COLO668 (cell line): Measurements from ENCODE around the gene KRT82.
"Not testable (repeated sequence)": the region's sequence is repeated elsewhere in the genome, so short reads cannot be mapped to it uniquely, and the experiment has no call there.

Source experiments
- DNase-seq: peaks from one replicate; lab custom pipeline; 2025; ENCODE audit not compliant: unreplicated experiment; lab: John Stamatoyannopoulos, UW

KRT82 gene

DNA sequence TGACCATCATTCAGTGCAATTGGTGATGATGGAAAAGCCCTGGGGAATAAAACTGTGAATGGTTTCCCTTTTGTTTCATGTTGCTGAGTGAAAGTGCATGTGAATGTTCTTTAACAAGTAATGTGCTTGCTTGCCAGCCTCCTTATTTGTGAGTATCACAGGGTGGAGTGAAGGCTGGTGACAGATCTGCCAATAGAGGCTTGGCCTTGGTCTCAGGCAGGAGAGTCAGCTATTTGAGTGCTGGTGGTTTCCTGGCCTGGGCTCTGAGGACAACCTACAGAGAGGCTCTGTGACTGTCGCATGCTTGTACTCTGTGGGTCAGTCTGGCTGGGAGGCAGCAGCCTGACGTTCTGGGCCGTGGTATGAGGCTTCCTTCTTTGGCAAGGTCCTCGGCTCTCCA is 59.5 kb downstream of the KRT82 start:
- DNase-seq = no peak

DNA sequence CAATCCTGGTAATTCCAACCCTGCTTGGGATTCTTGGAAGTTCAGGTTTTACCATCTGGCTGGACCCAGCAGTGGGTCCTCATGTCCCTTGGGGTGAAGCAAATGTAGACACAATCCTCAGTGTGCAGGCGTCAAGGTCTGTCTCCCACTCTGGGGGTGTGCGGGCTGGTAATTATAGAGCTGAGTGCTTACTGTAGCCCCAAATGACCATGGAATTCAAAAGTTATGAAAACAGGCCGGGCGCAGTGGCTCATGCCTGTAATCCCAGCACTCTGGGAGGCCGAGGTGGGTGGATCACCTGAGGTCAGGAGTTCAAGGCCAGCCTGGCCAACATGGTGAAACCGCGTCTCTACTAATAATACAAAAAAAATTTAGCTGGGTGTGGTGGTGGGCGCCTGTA is 61.1 kb downstream of the KRT82 start:
- not testable (repeated sequence) for DNase-seq

DNA sequence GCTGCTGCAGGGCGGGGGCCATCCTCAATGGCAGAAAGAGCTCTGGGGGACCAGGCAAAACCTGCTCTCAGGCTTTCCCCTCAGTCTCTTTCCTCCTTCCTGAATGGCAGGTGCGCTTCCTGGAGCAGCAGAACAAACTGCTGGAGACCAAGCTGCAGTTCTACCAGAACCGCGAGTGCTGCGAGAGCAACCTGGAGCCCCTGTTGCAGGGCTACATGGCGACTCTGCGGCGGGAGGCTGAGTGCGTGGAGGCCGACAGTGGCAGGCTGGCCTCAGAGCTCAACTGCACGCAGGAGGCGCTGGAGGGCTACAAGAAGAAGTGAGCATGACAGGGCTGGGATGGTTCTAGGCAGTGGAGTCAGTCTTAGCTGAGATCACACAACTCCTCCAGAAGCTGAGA is 62.0 kb downstream of the KRT82 start:
- DNase-seq = no peak
